ENCODE results near the gene THTPA. TPM values are rescaled to one million over a fixed set of nuclear protein-coding genes. Genes with fewer than 3 reads are reported as not detected.

THTPA gene
- total and polyA plus RNA-seq, 2 of the 13 experiments (the other 11 are each of a cell fraction or from before 2014, with no cell fraction given), result 7.4 to 8.7 TPM

DNA sequence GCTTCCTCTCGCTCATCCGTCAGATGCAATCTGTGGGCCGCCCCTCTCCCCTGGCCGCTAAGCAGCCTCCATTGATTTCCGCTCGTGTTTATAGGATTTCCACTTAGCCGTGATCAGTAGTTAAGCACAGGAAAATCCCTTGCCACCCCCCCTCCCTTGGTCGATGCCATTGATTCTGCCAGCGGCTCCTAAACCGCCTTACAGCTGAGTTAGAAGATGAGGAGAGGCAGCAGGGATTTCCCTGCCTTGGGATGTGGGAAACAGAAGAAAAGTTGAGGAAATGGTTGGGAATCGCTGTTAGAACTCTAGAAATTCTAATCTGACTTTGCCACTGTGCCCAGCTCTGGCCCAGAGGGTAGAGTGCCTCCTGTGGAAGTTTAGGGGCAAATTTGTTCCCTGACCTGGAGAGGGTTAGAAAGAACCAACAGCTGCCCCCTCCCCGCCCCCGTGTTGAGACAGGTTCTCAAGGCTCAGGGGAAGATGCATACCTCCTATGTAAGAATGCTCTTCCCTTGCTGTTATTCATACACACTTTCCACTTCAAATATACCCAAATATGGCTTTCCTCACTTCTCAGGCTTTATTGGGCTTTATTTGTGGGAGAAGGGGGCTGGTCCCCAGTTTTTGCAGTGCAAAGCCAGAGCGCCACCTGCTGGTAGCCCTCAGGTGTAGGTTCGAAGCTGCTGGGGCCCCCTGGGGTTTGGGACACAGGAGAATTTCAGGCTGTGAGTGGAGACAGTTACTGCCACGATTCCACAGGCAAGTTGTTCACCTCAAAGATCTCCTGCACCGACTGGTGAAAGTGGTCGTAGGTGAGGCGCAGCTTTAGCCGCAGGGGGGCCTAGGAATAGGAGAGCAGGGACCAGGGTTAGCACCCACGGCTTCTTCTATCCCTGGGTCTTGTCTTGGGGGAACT, 3.2 kb downstream of the THTPA start (continued):
- TF ChIP-seq TERF1 (CRISPR knock-in tag; IDR thresholded peaks at IDR 0.05), result no peak
- TF ChIP-seq MLX (CRISPR knock-in tag; IDR thresholded peaks at IDR 0.05), result no peak
- no peak for TF ChIP-seq ZNF382 (CRISPR knock-in tag; IDR thresholded peaks at IDR 0.05; ENCODE audit: borderline replicate concordance)
- TF ChIP-seq, protein P1, sequence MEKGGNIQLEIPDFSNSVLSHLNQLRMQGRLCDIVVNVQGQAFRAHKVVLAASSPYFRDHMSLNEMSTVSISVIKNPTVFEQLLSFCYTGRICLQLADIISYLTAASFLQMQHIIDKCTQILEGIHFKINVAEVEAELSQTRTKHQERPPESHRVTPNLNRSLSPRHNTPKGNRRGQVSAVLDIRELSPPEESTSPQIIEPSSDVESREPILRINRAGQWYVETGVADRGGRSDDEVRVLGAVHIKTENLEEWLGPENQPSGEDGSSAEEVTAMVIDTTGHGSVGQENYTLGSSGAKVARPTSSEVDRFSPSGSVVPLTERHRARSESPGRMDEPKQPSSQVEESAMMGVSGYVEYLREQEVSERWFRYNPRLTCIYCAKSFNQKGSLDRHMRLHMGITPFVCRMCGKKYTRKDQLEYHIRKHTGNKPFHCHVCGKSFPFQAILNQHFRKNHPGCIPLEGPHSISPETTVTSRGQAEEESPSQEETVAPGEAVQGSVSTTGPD (CRISPR knock-in tag; IDR thresholded peaks at IDR 0.05), result no peak
- no peak for TF ChIP-seq HDAC1 (CRISPR knock-in tag; IDR thresholded peaks at IDR 0.05)
- TF ChIP-seq, protein P2, sequence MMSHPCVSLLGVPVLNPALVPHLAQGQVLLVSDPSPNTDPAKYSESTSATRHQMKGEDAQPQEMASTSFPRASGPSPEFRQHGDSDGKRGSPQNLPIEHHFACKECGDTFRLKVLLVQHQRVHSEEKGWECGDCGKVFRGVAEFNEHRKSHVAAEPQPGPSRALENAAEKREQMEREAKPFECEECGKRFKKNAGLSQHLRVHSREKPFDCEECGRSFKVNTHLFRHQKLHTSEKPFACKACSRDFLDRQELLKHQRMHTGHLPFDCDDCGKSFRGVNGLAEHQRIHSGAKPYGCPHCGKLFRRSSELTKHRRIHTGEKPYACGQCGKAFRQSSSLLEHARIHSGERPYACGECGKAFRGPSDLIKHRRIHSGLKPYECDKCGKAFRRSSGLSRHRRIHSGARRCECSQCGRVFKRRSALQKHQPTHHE (CRISPR knock-in tag; IDR thresholded peaks at IDR 0.05; ENCODE audit: borderline replicate concordance), result 0 out of 2 replicates have a peak, but pooled peaks have one; percentile 6
- no peak for TF ChIP-seq ZZZ3 (CRISPR knock-in tag; IDR thresholded peaks at IDR 0.05; ENCODE audit: borderline replicate concordance)
- no peak for TF ChIP-seq ZNF749 (CRISPR knock-in tag; IDR thresholded peaks at IDR 0.05; ENCODE audit: borderline replicate concordance)
- TF ChIP-seq ZNF605 (CRISPR knock-in tag; IDR thresholded peaks at IDR 0.05), result peak; percentile 67
- TF ChIP-seq NCOA2 (CRISPR knock-in tag; IDR thresholded peaks at IDR 0.05), result no peak
- TF ChIP-seq HOXA9 (CRISPR knock-in tag; IDR thresholded peaks at IDR 0.05; ENCODE audit: borderline replicate concordance), result no peak
- no peak for TF ChIP-seq ZNF296 (CRISPR knock-in tag; conservative IDR thresholded peaks at IDR 0.05)
- TF ChIP-seq TCF12 (IDR thresholded peaks at IDR 0.05), result no peak
- 0 out of 2 replicates have a peak, but pooled peaks have one; percentile 59 for TF ChIP-seq TCF12 (CRISPR knock-in tag; IDR thresholded peaks at IDR 0.05)
- 0 out of 3 replicates have a peak, but pooled peaks have one; percentile 43 for TF ChIP-seq MXI1 (IDR thresholded peaks at IDR 0.05; ENCODE audit: borderline replicate concordance, low read depth, low read length)
- TF ChIP-seq, protein P3, sequence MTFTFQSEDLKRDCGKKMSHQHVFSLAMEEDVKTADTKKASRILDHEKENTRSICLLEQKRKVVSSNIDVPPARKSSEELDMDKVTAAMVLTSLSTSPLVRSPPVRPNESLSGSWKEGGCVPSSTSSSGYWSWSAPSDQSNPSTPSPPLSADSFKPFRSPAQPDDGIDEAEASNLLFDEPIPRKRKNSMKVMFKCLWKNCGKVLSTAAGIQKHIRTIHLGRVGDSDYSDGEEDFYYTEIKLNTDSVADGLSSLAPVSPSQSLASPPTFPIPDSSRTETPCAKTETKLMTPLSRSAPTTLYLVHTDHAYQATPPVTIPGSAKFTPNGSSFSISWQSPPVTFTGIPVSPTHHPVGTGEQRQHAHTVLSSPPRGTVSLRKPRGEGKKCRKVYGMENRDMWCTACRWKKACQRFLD (CRISPR knock-in tag; IDR thresholded peaks at IDR 0.05; ENCODE audit: borderline replicate concordance), result no peak
- no peak for TF ChIP-seq ZNF510 (CRISPR knock-in tag; IDR thresholded peaks at IDR 0.05; ENCODE audit: low read depth)

Measured in HepG2 (cell line).